ENCODE results near the gene TSPAN18.

GRCh38 chr11:44755556-44756523 is 29.1 kb downstream of the TSPAN18 start:
- TF ChIP-seq POLR2A (IDR thresholded peaks at IDR 0.05; ENCODE audit: low read depth, low read length): no peak
- TF ChIP-seq, protein P1, sequence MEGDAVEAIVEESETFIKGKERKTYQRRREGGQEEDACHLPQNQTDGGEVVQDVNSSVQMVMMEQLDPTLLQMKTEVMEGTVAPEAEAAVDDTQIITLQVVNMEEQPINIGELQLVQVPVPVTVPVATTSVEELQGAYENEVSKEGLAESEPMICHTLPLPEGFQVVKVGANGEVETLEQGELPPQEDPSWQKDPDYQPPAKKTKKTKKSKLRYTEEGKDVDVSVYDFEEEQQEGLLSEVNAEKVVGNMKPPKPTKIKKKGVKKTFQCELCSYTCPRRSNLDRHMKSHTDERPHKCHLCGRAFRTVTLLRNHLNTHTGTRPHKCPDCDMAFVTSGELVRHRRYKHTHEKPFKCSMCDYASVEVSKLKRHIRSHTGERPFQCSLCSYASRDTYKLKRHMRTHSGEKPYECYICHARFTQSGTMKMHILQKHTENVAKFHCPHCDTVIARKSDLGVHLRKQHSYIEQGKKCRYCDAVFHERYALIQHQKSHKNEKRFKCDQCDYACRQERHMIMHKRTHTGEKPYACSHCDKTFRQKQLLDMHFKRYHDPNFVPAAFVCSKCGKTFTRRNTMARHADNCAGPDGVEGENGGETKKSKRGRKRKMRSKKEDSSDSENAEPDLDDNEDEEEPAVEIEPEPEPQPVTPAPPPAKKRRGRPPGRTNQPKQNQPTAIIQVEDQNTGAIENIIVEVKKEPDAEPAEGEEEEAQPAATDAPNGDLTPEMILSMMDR (conservative IDR thresholded peaks at IDR 0.05; ENCODE audit: low read depth, low read length): no peak
- TF ChIP-seq MXI1 (IDR thresholded peaks at IDR 0.05; ENCODE audit: borderline replicate concordance, low read depth, low read length): no peak
- TF ChIP-seq FOS (IDR thresholded peaks at IDR 0.05; ENCODE audit: low read depth, low read length): no peak
- TF ChIP-seq CHD1 (IDR thresholded peaks at IDR 0.05; ENCODE audit: low read depth, low read length): no peak
- TF ChIP-seq MAFK (IDR thresholded peaks at IDR 0.05; ENCODE audit: low read depth, low read length): no peak
- no peak for TF ChIP-seq SMC3 (IDR thresholded peaks at IDR 0.05; ENCODE audit: low read depth, low read length)
- no peak for TF ChIP-seq BHLHE40 (IDR thresholded peaks at IDR 0.05; ENCODE audit: low read depth, low read length)
- no peak for TF ChIP-seq RCOR1 (IDR thresholded peaks at IDR 0.05; ENCODE audit: insufficient replicate concordance, low read length)

Measured in IMR-90 (cell line).